DND-41 (cell line): ENCODE data around the gene OLIG2.

ENCODE experiments used
- ATAC-seq: fragments of 200-7000 bp; cut with Tn5 transposase; 3 replicates; pipeline ENCODE4 v1.9.1; 2021; ENCODE audit warnings: low read depth; ENCODE audit not compliant: insufficient read depth
- DNase-seq: peaks from one replicate; pipeline ENCODE4 v3.0.0-alpha.2; 2020
- H2AFZ ChIP-seq: 2 replicates; pipeline ENCODE4 v1.6.0; 2012; ENCODE audit warnings: low read depth, low read length
- H3K27ac ChIP-seq: 2 replicates; pipeline ENCODE4 v1.5.1; 2012; ENCODE audit warnings: low read length, inconsistent platforms
- H3K27me3 ChIP-seq: fragments of 200-600 bp; sonication (generic); 2 replicates; pipeline ENCODE4 v1.6.0; 2012; ENCODE audit warnings: low read length, mild to moderate bottlenecking, inconsistent platforms; ENCODE audit not compliant: insufficient read depth, poor library complexity
- H3K36me3 ChIP-seq: 2 replicates; pipeline ENCODE4 v1.5.1; 2012; ENCODE audit warnings: low read length, inconsistent platforms; ENCODE audit not compliant: insufficient read depth
- H3K4me1 ChIP-seq: 2 replicates; pipeline ENCODE4 v1.5.1; 2012; ENCODE audit warnings: mild to moderate bottlenecking, low read length; ENCODE audit not compliant: insufficient read depth
- H3K4me2 ChIP-seq: 2 replicates; pipeline ENCODE4 v1.6.0; 2012; ENCODE audit warnings: mild to moderate bottlenecking, moderate library complexity, low read length, inconsistent platforms; ENCODE audit not compliant: insufficient read depth
- H3K4me3 ChIP-seq, 2 experiments: fragments of 200-600 bp in 1 of 2; shearing (Covaris generic) in 1 of 2; 2 replicates each; pipeline ENCODE4 v1.5.1; 2012 to 2016; ENCODE audit warnings: inconsistent platforms in 2 of 2, low read length in 2 of 2, mild to moderate bottlenecking in 2 of 2, low read depth in 1 of 2, moderate library complexity in 1 of 2
- H3K79me2 ChIP-seq: 2 replicates; pipeline ENCODE4 v1.6.0; 2012; ENCODE audit warnings: low read length, inconsistent platforms; ENCODE audit not compliant: insufficient read depth
- H3K9ac ChIP-seq: 2 replicates; pipeline ENCODE4 v1.6.0; 2012; ENCODE audit warnings: low read depth, mild to moderate bottlenecking, inconsistent platforms, low read length, moderate library complexity
- H3K9me3 ChIP-seq: 2 replicates; pipeline ENCODE4 v1.5.1; 2012; ENCODE audit warnings: low read length, moderate library complexity, mild to moderate bottlenecking, inconsistent platforms; ENCODE audit not compliant: insufficient read depth, severe bottlenecking
- H4K20me1 ChIP-seq: 2 replicates; pipeline ENCODE4 v1.6.0; 2012; ENCODE audit warnings: low read length; ENCODE audit not compliant: insufficient read depth
- CTCF ChIP-seq: IDR thresholded peaks from 2 replicates; pipeline ENCODE4 v1.5.1; 2012; ENCODE audit warnings: borderline replicate concordance, low read length, moderate library complexity, mild to moderate bottlenecking; ENCODE audit not compliant: poor library complexity, severe bottlenecking; ENCODE audit errors: extremely low read depth
- EZH2 ChIP-seq: IDR thresholded peaks from 3 replicates; pipeline ENCODE4 v1.6.1; 2012; ENCODE audit warnings: borderline replicate concordance, low read depth, mild to moderate bottlenecking, moderate library complexity, low read length, inconsistent platforms; ENCODE audit not compliant: severe bottlenecking

OLIG2 gene

GRCh38 chr21:33023574-33024200 is 2.0 kb upstream of the OLIG2 start:
- Histone ChIP-seq H3K9me3 (no peaks in the 10 kb centered on the region), H3K4me1 (peaks cover 9% of the 10 kb centered on the region), H2AFZ (no peak overlapping the region), H3K27me3 (peaks cover 35% of the 10 kb centered on the region), H3K9ac (no peak overlapping the region), H3K79me2 (no peaks in the 10 kb centered on the region), H4K20me1 (no peaks in the 10 kb centered on the region; the same call in 1 of the 2 replicates), H3K27ac (no peak overlapping the region), H3K4me3 (no peak overlapping the region), H3K4me2 (no peak overlapping the region), H3K36me3 (no peaks in the 10 kb centered on the region)
- ATAC-seq (no peak), DNase-seq (no peak)
- no peak for TF ChIP-seq CTCF
- TF ChIP-seq EZH2 = no peak

GRCh38 chr21:33024201-33025103 is 1.3 kb upstream of the OLIG2 start:
- H3K27me3 ChIP-seq = peaks cover 34% of the 10 kb centered on the region
- H3K9ac ChIP-seq = no peak overlapping the region
- no peak for ATAC-seq
- no peak overlapping the region for H3K27ac ChIP-seq
- peaks cover 9% of the 10 kb centered on the region for H3K4me1 ChIP-seq
- no peaks in the 10 kb centered on the region; the same call in 1 of the 2 replicates for H4K20me1 ChIP-seq
- H3K4me2 ChIP-seq = no peak overlapping the region
- H3K4me3 ChIP-seq = no peak overlapping the region
- DNase-seq = no peak
- H2AFZ ChIP-seq = no peak overlapping the region
- no peaks in the 10 kb centered on the region for H3K9me3 ChIP-seq
- TF ChIP-seq EZH2 = no peak
- TF ChIP-seq CTCF = no peak
- H3K79me2 ChIP-seq = no peaks in the 10 kb centered on the region
- no peaks in the 10 kb centered on the region for H3K36me3 ChIP-seq

- ATAC-seq (no peak), DNase-seq (no peak)
- Histone ChIP-seq H4K20me1 (no peaks in the 10 kb centered on the region; the same call in 1 of the 2 replicates), H3K36me3 (no peaks in the 10 kb centered on the region), H3K79me2 (no peaks in the 10 kb centered on the region), H3K4me2 (no peak overlapping the region), H2AFZ (no peak overlapping the region), H3K27ac (no peak overlapping the region), H3K27me3 (peaks cover 28% of the 10 kb centered on the region), H3K9me3 (no peaks in the 10 kb centered on the region), H3K9ac (no peak overlapping the region), H3K4me3 (no peak overlapping the region), H3K4me1 (peaks cover 3% of the 10 kb centered on the region)
- no peak for TF ChIP-seq EZH2
- no peak for TF ChIP-seq CTCF
Measured at GRCh38 chr21:33025106-33025488, 638 bp upstream of the OLIG2 start.
